GM12865 (cell line): ENCODE data around the gene TOM1.

Source experiments
- DNase-seq: peaks from one replicate; pipeline ENCODE4 v3.0.0; 2010; ENCODE audit warnings: low read depth
- H3K4me3 ChIP-seq: 2 replicates; pipeline ENCODE4 v1.5.1; 2011; ENCODE audit warnings: mild to moderate bottlenecking, low read depth, low read length, control low read depth
- CTCF ChIP-seq: IDR thresholded peaks from 2 replicates; pipeline ENCODE4 v1.5.1; 2011; ENCODE audit warnings: low read length, control low read depth, low read depth, inconsistent platforms; ENCODE audit not compliant: insufficient read depth; ENCODE audit errors: missing control alignments

The TOM1 gene

GRCh38 chr22:35312198-35313059 lies 12.7 kb downstream of the TOM1 start:
- peak; percentile 58 for DNase-seq
- H3K4me3 ChIP-seq = no peak overlapping the region
- no peak for TF ChIP-seq CTCF

GRCh38 chr22:35313311-35314121 lies 13.8 kb downstream of the TOM1 start:
- peak; percentile 62 for DNase-seq
- H3K4me3 ChIP-seq = no peak overlapping the region
- no peak for TF ChIP-seq CTCF

GRCh38 chr22:35314161-35314942 lies 14.7 kb downstream of the TOM1 start:
- DNase-seq = no peak
- no peak overlapping the region for H3K4me3 ChIP-seq
- TF ChIP-seq CTCF = no peak

GRCh38 chr22:35315141-35315854 lies 15.6 kb downstream of the TOM1 start:
- no peak overlapping the region for H3K4me3 ChIP-seq
- no peak for DNase-seq
- TF ChIP-seq CTCF = no peak

- DNase-seq = no peak
- no peak overlapping the region for H3K4me3 ChIP-seq
- TF ChIP-seq CTCF = no peak
Observed at GRCh38 chr22:35315855-35316745, 16.4 kb downstream of the TOM1 start.

GRCh38 chr22:35316751-35317150 lies 17.1 kb downstream of the TOM1 start:
- DNase-seq = no peak
- no peak overlapping the region for H3K4me3 ChIP-seq
- TF ChIP-seq CTCF = no peak
